Activated CD8-positive, alpha-beta memory T cell treated with anti-CD3 and anti-CD28 coated beads for 1 hour (primary cell): ENCODE measurements around the gene RTEL1.
A peak's percentile ranks its signal among the peaks of the same experiment; 100 is the strongest.
"Not testable (repeated sequence)": the region's sequence is repeated elsewhere in the genome, so short reads cannot be mapped to it uniquely, and the experiment has no call there.

ENCODE experiments used
- DNase-seq, 2 donors: peaks; one replicate each; pipeline ENCODE4 v3.0.0-alpha.2; 2020; ENCODE audit warnings: low read depth in 1 of 2; ENCODE audit errors: extremely low read depth in 1 of 2

The RTEL1 gene

DNA sequence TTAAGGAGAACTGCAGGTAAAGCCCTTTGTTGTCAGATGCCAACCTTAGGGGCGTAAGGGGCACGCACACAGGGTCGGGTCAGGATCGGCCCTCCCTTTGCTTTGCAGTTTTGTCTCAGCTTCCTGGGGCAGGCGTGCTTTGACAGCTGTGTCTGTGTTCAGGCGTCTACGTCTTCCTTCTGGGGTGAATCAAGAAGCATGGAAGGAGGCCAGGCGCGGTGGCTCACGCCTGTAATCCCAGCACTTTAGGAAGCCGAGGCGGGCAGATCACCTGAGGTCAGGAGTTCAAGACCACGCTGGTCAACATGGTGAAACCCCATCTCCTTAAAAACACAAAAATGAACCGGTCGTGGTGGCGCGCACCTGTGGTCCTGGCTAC is 51.0 kb downstream of the RTEL1 start:
- DNase-seq, result no peak

DNA sequence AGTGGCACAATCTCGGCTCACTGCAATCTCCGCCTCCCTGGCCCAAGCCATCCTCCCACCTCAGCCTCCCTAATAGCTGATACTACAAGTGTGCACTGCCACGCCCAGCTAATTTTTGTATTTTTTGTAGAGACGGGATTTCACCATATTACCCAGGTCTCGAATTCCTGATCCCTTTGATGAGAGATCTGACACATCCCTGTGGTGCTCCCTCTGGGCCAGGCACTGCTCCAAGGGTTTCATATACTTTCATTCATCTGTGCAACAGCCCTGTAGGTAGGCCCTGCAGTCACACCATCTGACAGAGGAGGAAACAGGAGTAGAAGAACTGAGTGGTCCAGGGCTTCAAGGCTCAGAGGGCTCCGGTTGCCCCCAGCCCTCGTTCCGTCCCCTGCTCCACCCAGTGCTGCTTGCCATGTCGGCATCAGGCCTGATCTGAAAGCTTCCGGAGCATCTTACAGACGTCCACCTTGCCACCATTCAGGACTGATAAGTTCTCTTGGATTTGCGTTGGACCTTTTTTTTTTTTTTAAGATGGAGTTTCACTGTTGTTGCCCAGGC is 53.1 kb downstream of the RTEL1 start:
- DNase-seq, result no peak

DNA sequence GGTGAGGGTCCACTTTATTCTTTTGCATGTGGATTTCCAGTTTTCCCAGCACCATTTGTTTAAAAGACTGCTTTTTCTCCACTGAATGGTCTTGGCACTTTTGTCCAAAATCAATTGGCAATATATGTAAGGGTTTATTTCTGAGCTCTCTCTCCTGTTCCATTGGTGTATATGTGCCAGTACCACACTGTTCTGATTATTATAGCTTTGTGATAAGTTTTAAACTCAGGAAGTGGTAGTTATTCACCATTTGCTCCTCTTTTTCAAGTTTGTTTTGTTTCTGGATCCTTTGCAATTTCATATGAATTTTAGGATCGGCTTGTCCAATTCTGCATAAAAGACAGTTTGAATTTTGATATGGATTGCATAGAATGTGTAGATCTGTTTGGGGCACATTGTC is 54.1 kb downstream of the RTEL1 start:
- DNase-seq, result no peak

DNA sequence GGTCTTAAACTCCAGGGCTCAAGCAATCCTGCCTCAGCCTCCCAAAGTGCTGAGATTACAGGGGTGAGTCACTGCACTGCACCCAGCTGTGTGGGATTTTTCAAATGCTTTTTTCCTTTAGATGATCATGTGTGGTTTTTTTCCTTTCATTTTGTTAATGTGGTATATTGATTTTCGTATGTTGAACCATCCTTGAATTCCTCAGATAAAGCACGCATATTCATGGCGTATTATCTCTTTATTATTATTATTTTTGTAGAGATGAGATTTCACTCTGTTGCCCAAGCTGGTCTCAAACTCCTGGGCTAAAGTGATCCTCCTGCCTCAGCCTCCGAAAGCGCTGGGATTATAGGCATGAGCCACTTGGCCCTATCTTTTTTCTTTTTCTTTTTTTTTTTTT is 56.7 kb downstream of the RTEL1 start:
- DNase-seq, result no peak

DNA sequence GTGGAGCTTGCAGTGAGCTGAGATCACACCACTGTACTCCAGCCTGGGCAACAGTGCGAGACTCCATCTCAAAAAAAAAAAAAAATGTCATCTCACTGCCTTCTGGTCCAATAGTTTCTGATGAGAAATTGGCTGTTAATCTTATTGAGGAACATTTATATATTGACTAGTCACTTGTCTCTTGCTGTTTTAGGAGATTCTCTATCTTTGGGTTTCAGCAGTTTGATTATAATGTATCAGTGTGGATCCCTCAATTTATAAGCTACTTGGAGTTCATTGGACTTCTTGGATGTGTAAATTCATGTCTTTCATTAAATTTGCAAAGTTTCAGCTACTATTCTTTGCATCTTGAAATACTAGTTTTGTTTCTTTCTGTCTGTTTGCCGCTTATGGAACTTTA is 60.9 kb downstream of the RTEL1 start:
- DNase-seq, result no peak

DNA sequence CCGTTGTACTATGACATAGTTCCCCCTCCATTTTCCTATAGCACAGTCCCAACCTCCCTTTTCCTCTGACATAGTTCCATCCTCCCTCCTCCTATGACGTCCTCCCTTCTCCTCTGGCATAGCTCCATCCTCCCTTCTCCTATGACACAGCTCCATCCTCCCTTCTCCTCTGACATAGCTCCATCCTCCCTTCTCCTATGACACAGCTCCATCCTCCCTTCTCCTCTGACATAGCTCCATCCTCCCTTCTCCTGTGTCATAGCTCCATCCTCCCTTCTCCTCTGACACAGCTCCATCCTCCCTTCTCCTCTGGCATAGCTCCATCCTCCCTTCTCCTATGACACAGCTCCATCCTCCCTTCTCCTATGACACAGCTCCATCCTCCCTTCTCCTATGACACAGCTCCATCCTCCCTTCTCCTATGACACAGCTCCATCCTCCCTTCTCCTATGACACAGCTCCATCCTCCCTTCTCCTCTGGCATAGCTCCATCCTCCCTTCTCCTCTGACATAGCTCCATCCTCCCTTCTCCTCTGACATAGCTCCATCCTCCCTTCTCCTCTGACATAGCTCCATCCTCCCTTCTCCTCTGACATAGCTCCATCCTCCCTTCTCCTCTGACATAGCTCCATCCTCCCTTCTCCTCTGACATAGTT is 65.0 kb downstream of the RTEL1 start:
- DNase-seq, result not testable (repeated sequence)

DNA sequence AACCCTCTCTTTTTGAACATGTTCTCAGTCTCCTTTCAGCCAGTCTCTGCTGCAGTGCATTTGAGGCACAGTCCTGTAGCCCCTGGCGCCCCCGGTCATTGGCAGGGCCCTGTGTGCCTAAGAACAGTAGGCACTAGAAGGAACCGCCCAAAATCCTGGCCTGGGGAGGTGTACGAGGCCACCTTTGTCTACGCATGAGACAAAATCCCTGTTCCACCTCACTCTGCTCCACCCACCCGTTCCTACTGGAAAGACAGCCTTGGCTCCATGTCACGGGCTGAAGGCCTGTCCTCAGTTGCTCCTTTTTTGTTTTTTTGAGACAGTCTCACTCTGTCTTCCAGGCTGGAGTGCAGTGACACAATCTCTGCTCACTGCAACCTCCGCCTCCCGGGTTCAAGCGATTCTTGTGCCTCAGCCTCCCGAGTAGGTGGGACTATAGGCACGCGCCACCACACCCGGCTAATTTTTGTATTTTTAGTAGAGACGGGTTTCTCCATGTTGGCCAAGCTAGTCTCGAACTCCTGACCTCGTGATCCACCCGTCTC is 72.1 kb downstream of the RTEL1 start:
- not testable (repeated sequence) for DNase-seq

DNA sequence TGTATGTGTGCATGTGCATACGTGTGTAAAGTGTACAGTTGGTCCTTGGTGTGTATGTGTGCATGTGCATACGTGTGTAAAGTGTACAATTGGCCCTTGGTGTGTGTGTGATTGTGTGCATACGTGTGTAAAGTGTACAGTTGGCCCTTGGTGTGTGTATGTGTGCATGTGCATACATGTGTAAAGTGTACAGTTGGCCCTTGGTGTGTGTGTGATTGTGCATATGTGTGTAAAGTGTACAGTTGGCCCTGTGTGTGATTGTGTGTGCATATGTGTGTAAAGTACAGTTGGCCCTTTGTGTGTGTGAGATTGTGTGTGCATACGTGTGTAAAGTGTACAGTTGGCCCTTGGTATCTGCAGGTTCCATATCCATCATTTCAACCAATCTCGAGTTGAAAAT is 73.3 kb downstream of the RTEL1 start:
- no peak for DNase-seq

DNA sequence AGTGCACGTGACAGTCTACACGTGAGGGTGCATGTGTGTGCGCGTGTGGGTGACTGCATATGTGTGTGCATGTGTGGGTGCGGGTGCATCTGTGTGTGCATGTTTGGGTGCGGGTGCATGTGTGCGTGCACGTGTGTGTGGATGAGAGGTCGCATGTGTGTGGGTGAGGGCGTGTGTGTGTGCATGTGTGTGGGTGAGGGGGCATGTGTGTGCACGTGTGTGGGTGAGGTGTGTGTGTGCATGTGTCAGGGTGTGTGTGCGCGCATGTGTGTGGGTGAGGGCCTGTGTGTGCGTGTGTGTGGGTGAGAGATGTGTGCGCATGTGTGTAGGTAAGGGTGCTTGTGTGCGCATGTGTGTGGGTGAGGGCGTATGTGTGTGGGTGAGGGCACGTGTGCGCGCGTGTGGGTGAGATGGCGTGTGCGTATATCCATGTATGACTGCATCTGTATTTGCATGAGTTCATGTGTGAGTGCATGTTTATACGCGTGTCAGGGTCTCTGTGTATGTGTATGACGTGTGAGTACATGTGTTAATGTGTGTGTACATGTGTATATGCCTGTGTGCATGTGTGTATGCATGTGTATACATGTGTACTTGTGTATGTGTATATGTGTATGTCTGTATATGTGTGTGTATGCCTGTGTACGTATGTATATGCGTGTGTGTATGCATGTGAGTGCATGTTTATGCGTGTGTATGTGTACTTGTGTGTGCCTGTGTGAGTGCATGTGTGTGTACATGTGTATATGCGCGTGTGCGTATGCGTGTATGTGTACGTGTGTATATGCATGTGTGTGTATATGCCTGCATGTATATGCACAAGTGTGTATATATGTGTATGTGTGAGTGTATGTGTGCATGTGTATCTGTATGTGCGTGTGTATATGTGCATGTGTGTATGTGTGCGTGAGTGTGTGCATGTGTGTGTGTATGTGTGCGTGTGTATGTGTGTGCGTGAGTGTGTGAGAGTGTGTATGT is 74.3 kb downstream of the RTEL1 start:
- no peak for DNase-seq

DNA sequence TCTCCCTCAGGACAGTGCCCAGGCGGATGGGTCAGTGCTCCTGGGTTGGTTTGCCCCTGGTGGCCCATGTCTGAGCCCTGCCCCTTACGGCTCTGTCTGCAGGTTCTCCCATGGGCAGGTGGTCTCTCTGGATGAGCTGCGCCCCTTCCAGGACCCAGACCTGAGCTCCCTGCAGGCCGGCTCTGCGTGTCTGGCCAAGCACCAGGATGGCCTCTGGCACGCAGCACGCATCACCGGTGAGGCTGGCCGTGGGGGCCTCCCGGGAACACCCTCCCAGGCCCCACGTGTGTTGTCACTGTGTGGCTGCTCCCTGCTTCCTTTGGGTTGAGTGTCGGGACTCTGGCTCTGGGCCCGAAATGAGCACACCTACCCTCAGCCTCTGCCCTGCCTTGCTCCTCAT is 75.0 kb downstream of the RTEL1 start:
- DNase-seq, result no peak

DNA sequence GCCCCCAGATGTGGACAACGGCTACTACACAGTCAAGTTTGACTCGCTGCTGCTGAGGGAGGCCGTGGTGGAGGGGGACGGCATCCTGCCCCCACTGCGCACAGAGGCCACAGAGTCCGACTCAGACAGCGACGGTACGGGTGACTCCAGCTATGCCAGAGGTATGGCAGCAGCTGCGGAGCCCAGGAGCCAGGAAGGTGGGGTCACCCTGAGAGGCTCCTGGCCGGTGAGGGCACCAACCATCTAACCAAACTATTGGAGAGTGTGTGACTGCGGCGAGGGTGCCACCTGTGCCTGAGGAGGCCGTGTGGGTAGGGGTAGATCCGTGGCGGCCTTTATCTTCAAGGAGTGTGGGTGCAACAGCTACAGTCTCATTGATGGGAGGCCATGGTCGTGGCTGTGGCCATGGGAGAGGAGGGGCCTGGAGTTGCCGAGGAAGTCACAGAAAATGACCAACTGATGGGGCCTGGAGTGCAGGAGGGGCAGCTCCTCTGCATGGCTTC is 75.5 kb downstream of the RTEL1 start:
- no peak for DNase-seq

DNA sequence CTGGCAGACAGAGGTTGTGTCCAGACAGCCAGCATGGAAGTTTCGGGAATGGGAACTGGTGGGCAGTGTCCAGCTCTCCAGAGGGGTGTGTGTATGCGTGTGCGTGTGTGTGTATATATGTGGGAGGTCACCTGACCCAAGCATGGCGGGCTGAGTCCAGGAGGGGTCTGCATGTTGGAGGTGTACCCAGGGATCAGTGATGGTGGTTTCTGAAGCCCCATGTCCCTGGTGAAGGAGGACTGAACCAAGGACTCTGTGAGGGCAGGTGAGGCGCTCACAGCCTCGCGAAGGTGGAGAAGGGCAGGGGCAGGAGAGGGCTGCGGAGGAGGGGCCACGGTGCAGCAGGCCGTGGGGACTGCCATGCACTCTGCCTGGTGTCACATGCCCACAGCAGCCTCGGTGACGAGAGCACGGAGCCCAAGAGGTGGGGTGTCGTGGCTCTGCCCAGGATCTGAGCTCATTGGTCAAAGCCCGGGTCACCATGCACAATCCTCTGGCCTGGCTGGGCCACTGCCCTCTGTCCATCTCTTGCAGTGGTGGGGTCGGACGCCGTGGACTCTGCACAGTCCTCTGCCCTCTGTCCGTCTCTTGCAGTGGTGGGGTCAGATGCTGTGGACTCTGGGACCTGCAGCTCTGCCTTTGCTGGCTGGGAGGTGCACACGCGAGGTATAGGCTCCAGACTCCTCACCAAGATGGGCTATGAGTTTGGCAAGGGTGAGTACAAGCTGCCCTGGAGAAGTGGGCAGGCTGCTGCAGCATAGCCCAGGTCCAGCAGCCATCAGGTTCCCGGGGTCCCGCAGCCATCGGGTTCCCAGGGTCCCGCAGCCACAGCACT is 76.2 kb downstream of the RTEL1 start:
- DNase-seq, result no peak

DNA sequence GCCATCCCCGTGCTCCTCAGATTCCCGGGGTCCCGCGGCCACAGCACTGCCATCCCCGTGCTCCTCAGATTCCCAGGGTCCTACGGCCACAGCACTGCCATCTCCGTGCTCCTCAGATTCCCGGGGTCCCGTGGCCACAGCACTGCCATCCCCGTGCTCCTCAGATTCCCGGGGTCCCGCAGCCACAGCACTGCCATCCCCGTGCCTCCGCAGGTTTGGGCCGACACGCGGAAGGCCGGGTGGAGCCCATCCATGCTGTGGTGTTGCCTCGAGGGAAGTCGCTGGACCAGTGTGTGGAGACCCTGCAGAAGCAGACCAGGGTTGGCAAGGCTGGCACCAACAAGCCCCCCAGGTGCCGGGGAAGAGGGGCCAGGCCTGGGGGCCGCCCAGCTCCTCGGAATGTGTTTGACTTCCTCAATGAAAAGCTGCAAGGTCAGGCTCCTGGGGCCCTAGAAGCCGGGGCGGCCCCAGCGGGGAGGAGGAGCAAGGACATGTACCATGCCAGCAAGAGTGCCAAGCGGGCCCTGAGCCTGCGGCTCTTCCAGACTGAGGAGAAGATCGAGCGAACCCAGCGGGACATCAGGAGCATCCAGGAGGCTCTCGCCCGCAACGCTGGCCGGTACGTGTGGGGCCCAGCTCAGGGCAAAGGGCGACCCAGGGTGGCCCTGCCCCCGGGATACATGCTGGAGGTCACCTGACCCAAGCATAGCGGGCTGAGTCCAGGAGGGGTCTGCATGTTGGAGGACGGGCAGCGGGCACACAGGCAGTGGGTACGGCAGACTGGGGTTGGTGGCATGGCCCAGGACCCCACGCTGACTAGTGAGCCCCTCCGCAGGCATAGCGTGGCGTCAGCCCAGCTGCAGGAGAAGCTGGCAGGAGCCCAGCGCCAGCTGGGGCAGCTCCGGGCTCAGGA is 77.1 kb downstream of the RTEL1 start:
- DNase-seq, result no peak

DNA sequence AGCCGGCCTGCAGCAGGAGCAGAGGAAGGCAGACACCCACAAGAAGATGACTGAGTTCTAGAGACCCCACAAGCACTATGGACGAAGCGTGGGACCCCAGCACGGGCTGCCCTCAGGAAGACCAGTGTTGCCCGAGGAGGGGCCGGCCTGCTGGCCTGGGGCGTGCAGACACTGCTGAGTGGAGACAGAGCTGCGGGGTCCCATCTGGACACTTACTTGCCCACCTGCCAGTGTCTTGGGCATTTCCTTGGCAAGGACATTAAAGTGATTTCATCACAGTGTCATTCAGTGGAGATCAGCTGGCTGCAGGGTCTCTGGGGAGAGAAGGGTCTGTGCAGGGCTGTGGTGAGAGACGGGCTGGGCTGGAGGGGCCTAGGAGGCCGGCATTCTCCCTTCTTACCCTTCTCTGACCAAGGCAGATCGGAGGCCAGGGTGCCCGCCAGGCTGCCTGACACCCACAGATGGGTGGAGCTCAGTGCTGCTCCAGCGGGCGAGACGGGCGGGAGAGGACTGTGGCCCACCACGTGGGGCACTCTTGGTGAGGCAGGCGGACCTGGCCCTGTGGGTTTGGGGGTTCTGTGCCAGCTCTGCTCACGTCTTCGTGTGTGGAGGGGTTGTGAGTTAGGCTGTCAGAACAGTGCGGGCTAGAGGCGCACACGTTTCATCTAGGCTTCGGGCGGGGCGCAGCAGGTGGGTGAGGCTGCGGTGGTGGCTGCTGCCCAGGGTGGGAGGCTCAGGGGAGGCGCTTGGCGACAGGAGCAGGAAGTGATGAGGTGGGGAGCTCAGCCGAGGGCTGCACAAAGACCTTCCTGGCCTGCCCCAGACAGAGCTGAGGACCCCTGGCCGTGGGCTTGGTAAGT is 78.0 kb downstream of the RTEL1 start, which contains the start of gene LIME1:
Gene LIME1, plus strand, starts transcription at position 806 of the 860 bp plus-strand sequence. CDS start 886 bp downstream, outside the sequence.
- DNase-seq, result peak; percentile 56 to 76

DNA sequence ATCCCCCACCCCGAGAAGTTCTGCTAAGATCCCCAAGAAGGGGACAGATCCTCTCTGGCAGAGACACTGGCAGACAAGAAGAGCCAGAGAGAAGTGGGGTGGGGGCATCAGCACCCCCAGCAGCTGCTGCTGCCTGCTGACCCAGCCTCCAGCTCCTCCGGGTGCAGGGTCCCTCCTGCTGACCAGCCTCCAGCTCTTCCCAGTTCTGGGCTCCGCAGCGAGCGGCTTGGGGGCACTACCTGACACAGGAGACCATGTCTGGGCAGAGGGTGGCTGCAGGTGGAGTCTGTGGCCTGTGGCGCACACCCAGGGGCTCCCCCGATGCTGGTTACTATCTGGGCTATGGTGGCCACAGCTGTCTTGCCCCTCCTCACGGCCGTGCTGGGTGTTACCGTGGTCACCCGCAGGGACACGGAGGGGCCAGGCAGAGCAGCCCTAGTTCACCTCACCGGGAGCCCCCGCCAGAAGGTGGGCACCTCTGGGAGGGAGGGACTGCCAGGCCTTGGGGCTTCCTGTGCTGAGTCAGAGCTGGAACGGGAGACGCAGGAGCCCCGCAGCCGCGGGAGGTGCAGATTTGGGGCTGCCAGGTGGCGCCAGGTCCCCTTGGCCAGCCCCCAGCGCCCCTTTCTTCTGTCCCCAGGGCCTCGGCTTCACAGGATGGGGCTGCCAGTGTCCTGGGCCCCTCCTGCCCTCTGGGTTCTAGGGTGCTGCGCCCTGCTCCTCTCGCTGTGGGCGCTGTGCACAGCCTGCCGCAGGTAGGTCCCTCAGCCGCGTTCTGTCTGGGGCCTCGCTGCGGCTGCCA is 79.0 kb downstream of the RTEL1 start:
- DNase-seq, result peak; percentile 41 to 43

DNA sequence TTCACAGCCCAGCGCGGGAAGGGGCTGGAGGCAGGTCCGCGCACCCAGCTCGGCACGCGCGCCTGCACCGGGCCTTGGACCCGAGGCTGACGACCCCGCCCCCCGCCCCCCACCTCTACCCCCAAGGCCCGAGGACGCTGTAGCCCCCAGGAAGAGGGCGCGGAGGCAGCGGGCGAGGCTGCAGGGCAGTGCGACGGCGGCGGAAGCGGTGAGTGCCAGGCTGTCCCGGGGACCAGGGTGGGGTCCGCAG is 79.5 kb downstream of the RTEL1 start:
- no peak for DNase-seq

DNA sequence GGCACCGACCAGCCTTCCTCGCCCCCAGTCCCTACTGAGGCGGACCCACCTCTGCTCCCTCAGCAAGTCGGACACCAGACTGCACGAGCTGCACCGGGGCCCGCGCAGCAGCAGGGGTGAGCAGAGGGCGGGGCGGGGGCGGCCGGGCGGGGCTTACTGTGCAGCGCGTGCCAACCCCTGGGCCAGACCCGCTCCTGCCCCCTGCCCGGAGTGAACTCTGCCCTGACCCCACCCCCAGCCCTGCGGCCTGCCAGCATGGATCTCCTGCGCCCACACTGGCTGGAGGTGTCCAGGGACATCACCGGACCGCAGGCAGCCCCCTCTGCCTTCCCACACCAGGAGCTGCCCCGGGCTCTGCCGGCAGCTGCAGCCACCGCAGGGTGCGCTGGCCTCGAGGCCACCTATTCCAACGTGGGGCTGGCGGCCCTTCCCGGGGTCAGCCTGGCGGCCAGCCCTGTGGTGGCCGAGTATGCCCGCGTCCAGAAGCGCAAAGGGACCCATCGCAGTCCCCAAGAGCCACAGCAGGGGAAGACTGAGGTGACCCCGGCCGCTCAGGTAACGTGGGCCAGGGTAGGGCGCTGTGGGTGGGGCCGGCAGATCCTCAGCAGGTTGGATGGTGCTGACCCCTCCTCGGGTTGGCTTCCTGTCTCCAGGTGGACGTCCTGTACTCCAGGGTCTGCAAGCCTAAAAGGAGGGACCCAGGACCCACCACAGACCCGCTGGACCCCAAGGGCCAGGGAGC is 80.0 kb downstream of the RTEL1 start:
- peak in 1 of 2 donors; percentile 19 for DNase-seq
